Stimulated activated CD8-positive, alpha-beta memory T cell treated with anti-CD3 and anti-CD28 coated beads, Interleukin-4, amount 100 ng/mL, for 48 hours (primary cell): ENCODE data around the gene SF3B5.
"Not testable (repeated sequence)": the region's sequence is repeated elsewhere in the genome, so short reads cannot be mapped to it uniquely, and the experiment has no call there.

ENCODE experiments used
- DNase-seq: peaks from one replicate; pipeline ENCODE4 v3.0.0-alpha.2; 2020

Gene SF3B5

GRCh38 chr6:144062786-144063185 lies 32.6 kb downstream of the SF3B5 start:
- DNase-seq = no peak

GRCh38 chr6:144059139-144059538 lies 36.2 kb downstream of the SF3B5 start:
- no peak for DNase-seq

- DNase-seq = peak; percentile 51
These were observed 40.0 kb downstream of the SF3B5 start for GRCh38 chr6:144055121-144055931.

- DNase-seq = no peak
These were observed 41.8 kb downstream of the SF3B5 start for GRCh38 chr6:144053601-144054000.

- DNase-seq = no peak
These were observed 42.9 kb downstream of the SF3B5 start for GRCh38 chr6:144052488-144052887.

- no peak for DNase-seq
These were observed 46.0 kb downstream of the SF3B5 start for GRCh38 chr6:144049386-144049785.

- no peak for DNase-seq
These were observed 47.7 kb downstream of the SF3B5 start for GRCh38 chr6:144047688-144048087.

GRCh38 chr6:144046672-144047071 lies 48.7 kb downstream of the SF3B5 start:
- not testable (repeated sequence) for DNase-seq

GRCh38 chr6:144044989-144045388 lies 50.4 kb downstream of the SF3B5 start:
- DNase-seq = not testable (repeated sequence)
